GM12878 (cell line): Measurements from ENCODE around the gene CPEB3. TPM values are rescaled to one million over a fixed set of nuclear protein-coding genes. Genes with fewer than 3 reads are reported as not detected.

Source experiments
- ATAC-seq: fragments of 200-7000 bp; cut with Tn5 transposase; 3 replicates; pipeline ENCODE4 v1.9.1; 2020; ENCODE audit warnings: mild to moderate bottlenecking, moderate library complexity
- BruUV-seq: library from RNA; stranded (reverse); fragments of 400-500 nt; replicated peaks from 2 replicates; lab custom pipeline; 2021; lab: Mats Ljungman, UMichigan
- CTCF ChIA-PET: fragments of 300-600 bp; sonication (Branson Sonifier 250); formaldehyde crosslinking; extraction: SDS; loops from one replicate; lab custom pipeline; 2021; ENCODE audit warnings: inconsistent platforms; lab: Yijun Ruan, JAX
- POLR2A ChIA-PET: fragments of 350-600 bp; formaldehyde crosslinking; extraction: SDS; loops from one replicate; lab custom pipeline; 2021; ENCODE audit warnings: inconsistent platforms; lab: Charles Lee
- RAD21 ChIA-PET: fragments of 300-600 bp; sonication (Branson Sonifier 250); formaldehyde crosslinking; loops from one replicate; lab custom pipeline; 2023; ENCODE audit warnings: antibody characterized with exemption; ENCODE audit not compliant: unreplicated experiment; lab: Charles Lee
- SMC1A ChIA-PET: fragments of 300-600 bp; sonication (Branson Sonifier 250); formaldehyde crosslinking; loops from one replicate; lab custom pipeline; 2023; ENCODE audit not compliant: unreplicated experiment, uncharacterized antibody; lab: Charles Lee
- DNase-seq: peaks from one replicate; pipeline ENCODE4 v3.0.0-alpha.2; 2011; ENCODE audit warnings: low read depth, low spot score
- FAIRE-seq: peaks from 3 replicates; lab custom pipeline; 2011; peaks lifted over from hg19 to GRCh38; lab: Jason Lieb, UNC
- H2AFZ ChIP-seq: 2 replicates; pipeline ENCODE4 v1.6.0; 2011; ENCODE audit warnings: low read depth, low read length, control low read depth; ENCODE audit not compliant: control insufficient read depth
- H3K27ac ChIP-seq: 2 replicates; pipeline ENCODE4 v1.5.1; 2011; ENCODE audit warnings: control low read depth; ENCODE audit not compliant: control insufficient read depth, insufficient read depth
- H3K27me3 ChIP-seq, 2 experiments: replicated peaks in 1 of 2; 2 replicates each; pipeline versions ENCODE4 v1.6.0 to v1.6.1; 2011; ENCODE audit warnings: low read length in 1 of 2; ENCODE audit not compliant: control insufficient read depth in 2 of 2, insufficient read depth in 2 of 2
- H3K36me3 ChIP-seq, 2 experiments: 2 replicates each; pipeline ENCODE4 v1.5.1; 2011; ENCODE audit warnings: low read length in 1 of 2; ENCODE audit not compliant: control insufficient read depth in 2 of 2, insufficient read depth in 2 of 2
- H3K4me1 ChIP-seq: 2 replicates; pipeline ENCODE4 v1.6.1; 2011; ENCODE audit warnings: mild to moderate bottlenecking, low read length, moderate library complexity, mixed read lengths; ENCODE audit not compliant: control insufficient read depth, insufficient read depth
- H3K4me2 ChIP-seq: 2 replicates; pipeline ENCODE4 v1.6.0; 2011; ENCODE audit warnings: control low read depth; ENCODE audit not compliant: control insufficient read depth, insufficient read depth
- H3K4me3 ChIP-seq: fragments of 200-600 bp; sonication (generic); 2 replicates; pipeline ENCODE4 v1.5.1; 2016
- H3K79me2 ChIP-seq: 2 replicates; pipeline ENCODE4 v1.6.0; 2011; ENCODE audit warnings: low read length; ENCODE audit not compliant: control insufficient read depth, insufficient read depth
- H3K9ac ChIP-seq: 2 replicates; pipeline ENCODE4 v1.8.0; 2011; ENCODE audit warnings: low read length, control low read depth, mixed read lengths; ENCODE audit not compliant: control insufficient read depth, insufficient read depth
- H3K9me3 ChIP-seq: replicated peaks from 3 replicates; pipeline ENCODE4 v1.5.1; 2011; ENCODE audit warnings: mild to moderate bottlenecking, low read length; ENCODE audit not compliant: control insufficient read depth, insufficient read depth
- H4K20me1 ChIP-seq: 2 replicates; pipeline ENCODE4 v1.6.0; 2011; ENCODE audit not compliant: control insufficient read depth, insufficient read depth
- BHLHE40 ChIP-seq, 2 experiments: fragments of 450-650 bp in 1 of 2; IDR thresholded peaks; 2 replicates each; pipeline ENCODE4 v1.6.1; 2011 to 2017; ENCODE audit warnings: low read depth in 2 of 2, borderline replicate concordance in 1 of 2, improper control_type of control experiment in 1 of 2, low read length in 1 of 2, mild to moderate bottlenecking in 1 of 2
- BMI1 ChIP-seq: fragments of 450-650 bp; IDR thresholded peaks from 2 replicates; pipeline ENCODE4 v1.6.1; 2016; ENCODE audit warnings: mild to moderate bottlenecking, moderate library complexity, borderline replicate concordance
- CEBPB ChIP-seq, 2 experiments: fragments of 150-350 bp in 1 of 2; IDR thresholded peaks; 2 replicates each; pipeline ENCODE4 v1.6.1; 2012 to 2014; ENCODE audit warnings: low read depth in 2 of 2, low read length in 2 of 2, borderline replicate concordance in 1 of 2, inconsistent platforms in 1 of 2
- CHD2 ChIP-seq: IDR thresholded peaks from 2 replicates; pipeline ENCODE4 v1.6.1; 2011; ENCODE audit warnings: low read depth, low read length, improper control_type of control experiment, borderline replicate concordance
- EGR1 ChIP-seq, 2 experiments: IDR thresholded peaks; 1 replicate in 1 of 2; 2 replicates in 1 of 2; pipeline ENCODE4 v1.6.1; 2011 to 2012; ENCODE audit warnings: low read depth in 2 of 2, low read length in 2 of 2, borderline replicate concordance in 1 of 2, mild to moderate bottlenecking in 1 of 2, moderate library complexity in 1 of 2
- ESRRA ChIP-seq: IDR thresholded peaks from 2 replicates; pipeline ENCODE4 v1.6.1; 2012; ENCODE audit warnings: mild to moderate bottlenecking, low read length, improper control_type of control experiment
- FOXK2 ChIP-seq: fragments of 450-650 bp; IDR thresholded peaks from 2 replicates; pipeline ENCODE4 v1.6.1; 2017; ENCODE audit warnings: mild to moderate bottlenecking, moderate library complexity
- GATAD2B ChIP-seq: fragments of 450-650 bp; conservative IDR thresholded peaks from 2 replicates; pipeline ENCODE4 v1.6.1; 2017; ENCODE audit warnings: low read depth, mild to moderate bottlenecking, moderate library complexity
- HDAC6 ChIP-seq: fragments of 200-600 bp; sonication (generic); IDR thresholded peaks from one replicate; pipeline ENCODE4 v1.8.0; 2017; ENCODE audit warnings: antibody characterized with exemption; ENCODE audit not compliant: unreplicated experiment
- MEF2B ChIP-seq: fragments of 450-650 bp; IDR thresholded peaks from 2 replicates; pipeline ENCODE4 v1.6.1; 2018; ENCODE audit warnings: mild to moderate bottlenecking, moderate library complexity; ENCODE audit not compliant: partially characterized antibody, poor library complexity, severe bottlenecking
- MTA2 ChIP-seq: fragments of 450-650 bp; IDR thresholded peaks from 2 replicates; pipeline ENCODE4 v1.6.1; 2016; ENCODE audit warnings: low read depth, mild to moderate bottlenecking, moderate library complexity
- POLR2AphosphoS2 ChIP-seq: IDR thresholded peaks from 2 replicates; pipeline ENCODE4 v1.6.1; 2011; ENCODE audit warnings: low read depth, mild to moderate bottlenecking, low read length, improper control_type of control experiment, moderate library complexity
- POU2F2 ChIP-seq: IDR thresholded peaks from 3 replicates; pipeline ENCODE4 v1.6.1; 2011; ENCODE audit warnings: low read depth, mild to moderate bottlenecking, low read length, borderline replicate concordance
- TARDBP ChIP-seq: IDR thresholded peaks from 2 replicates; pipeline ENCODE4 v1.6.1; 2016; ENCODE audit warnings: borderline replicate concordance
- YY1 ChIP-seq: IDR thresholded peaks from 2 replicates; pipeline ENCODE4 v1.6.1; 2011; ENCODE audit warnings: low read depth, mild to moderate bottlenecking, low read length
- ZNF24 ChIP-seq: fragments of 450-650 bp; IDR thresholded peaks from 2 replicates; pipeline ENCODE4 v1.6.1; 2017; ENCODE audit warnings: antibody characterized with exemption, mild to moderate bottlenecking
- ZNF384 ChIP-seq: IDR thresholded peaks from 2 replicates; pipeline ENCODE4 v1.6.1; 2012; ENCODE audit warnings: low read depth, mild to moderate bottlenecking, low read length, improper control_type of control experiment, borderline replicate concordance
- WGBS: methylation state at CpG from one replicate; pipeline ENCODE4 v1.1.6; 2016; ENCODE audit warnings: low lambda C conversion rate; ENCODE audit not compliant: insufficient replicate concordance, insufficient coverage; ENCODE audit errors: missing lambda C conversion rate; 5-methylcytosine and 5-hydroxymethylcytosine counted together
- in situ Hi-C: fragments of 300-500 bp; cut with MboI; formaldehyde crosslinking; loops from 9 replicates; pipeline ENCODE4 v1.14.3; 2018; ENCODE audit warnings: mixed read lengths
- intact Hi-C: fragments of 100-400 bp; cut with micrococcal nuclease; formaldehyde crosslinking; loops from one replicate; pipeline ENCODE4 v1.14.2; 2022; ENCODE audit not compliant: unreplicated experiment
- polyA plus RNA-seq, 11 experiments: library from polyadenylated mRNA; depleted of rRNA in 4 of 11; unstranded in 6 of 11; stranded (reverse) in 5 of 11; fragments of >200 nt; fragmentation: Nextera tagmentation in 4 of 11; fragmentation: Illumina TruSeq in 1 of 11; extraction: Ambion mirVana in 4 of 11; extraction: Trizol in 1 of 11; gene quantifications; 1 replicate in 1 of 11; 2 replicates in 10 of 11; pipeline versions ENCODE4 v1.2.1 to v1.2.3, GENCODE V29; 2011 to 2016; ENCODE audit warnings: inconsistent platforms in 2 of 11, missing spikeins in 2 of 11, low read depth in 1 of 11
- total RNA-seq, 4 experiments: library from RNA; depleted of rRNA in 3 of 4; stranded (reverse); fragments of >200 nt in 3 of 4; fragmentation: Illumina TruSeq in 1 of 4; extraction: Trizol in 1 of 4; gene quantifications; 2 replicates each; pipeline versions ENCODE4 v1.2.1 to v1.2.3, GENCODE V29; 2013 to 2021
- TF ChIP-seq, protein P1 (sequence below): fragments of 450-650 bp; IDR thresholded peaks from 2 replicates; pipeline ENCODE4 v1.6.1; 2017; ENCODE audit warnings: low read depth, mild to moderate bottlenecking, moderate library complexity

CPEB3 gene
- total and polyA plus RNA-seq, 10 of the 15 experiments (the other 5 are each of a cell fraction or from before 2014, with no cell fraction given) = 0.50 to 2.3 (median 1.2) TPM

DNA sequence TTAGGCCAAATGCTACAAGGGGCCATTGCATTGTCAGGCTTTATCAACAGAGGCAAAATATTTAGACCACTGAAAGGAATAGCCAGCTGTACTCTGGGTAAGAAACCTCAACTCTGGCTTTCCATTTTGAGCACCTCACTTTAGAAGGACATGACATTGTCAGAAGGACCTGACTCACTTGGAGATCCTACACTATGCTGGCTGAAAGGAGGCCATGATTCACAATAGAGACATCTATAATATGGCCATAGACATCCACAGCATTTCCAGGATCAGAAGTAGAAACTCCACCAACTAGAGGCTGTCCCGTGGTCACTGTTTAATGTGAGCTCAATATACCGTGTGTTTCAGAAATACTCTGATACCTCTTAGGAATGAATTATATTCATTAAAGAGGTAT is 226.4 kb downstream of the CPEB3 start:
- in situ Hi-C loops (no loop called here), intact Hi-C loops (no loop called here)
- H3K79me2 ChIP-seq = no peaks in the 10 kb centered on the region
- H3K4me2 ChIP-seq = no peak overlapping the region
- 98% methylated on average over 2 of the region's 2 CpGs for WGBS
- H3K9ac ChIP-seq = no peak overlapping the region
- no peak overlapping the region for H3K4me3 ChIP-seq
- H2AFZ ChIP-seq = no peak overlapping the region
- ATAC-seq (no peak), FAIRE-seq (no peak), DNase-seq (no peak)
- H3K4me1 ChIP-seq = no peaks in the 10 kb centered on the region
- H3K27ac ChIP-seq = no peak overlapping the region
- POLR2A ChIA-PET = no interaction called here
- RAD21 ChIA-PET = no interaction called here
- CTCF ChIA-PET = no interaction called here
- H3K9me3 ChIP-seq = no peaks in the 10 kb centered on the region
- no peaks in the 10 kb centered on the region for H3K36me3 ChIP-seq
- no peaks in the 10 kb centered on the region for H4K20me1 ChIP-seq
- SMC1A ChIA-PET = interaction anchor here (0.8 to 1.1 kb wide), 2 partner anchors 14 to 55 kb away, joined by 3 read pairs; no protein-coding TSS in a partner anchor
- no peaks in the 10 kb centered on the region for H3K27me3 ChIP-seq
- TF ChIP-seq ESRRA (no peak), BHLHE40 (IDR thresholded peaks at IDR 0.05; ENCODE audit: borderline replicate concordance in 1 of 2, low read depth in 2 of 2, low read length in 1 of 2) (no peak), TARDBP (no peak), CEBPB (IDR thresholded peaks at IDR 0.05; ENCODE audit: borderline replicate concordance in 1 of 2, low read depth in 2 of 2, low read length in 2 of 2) (no peak)
- BruUV-seq = no TSS peak

DNA sequence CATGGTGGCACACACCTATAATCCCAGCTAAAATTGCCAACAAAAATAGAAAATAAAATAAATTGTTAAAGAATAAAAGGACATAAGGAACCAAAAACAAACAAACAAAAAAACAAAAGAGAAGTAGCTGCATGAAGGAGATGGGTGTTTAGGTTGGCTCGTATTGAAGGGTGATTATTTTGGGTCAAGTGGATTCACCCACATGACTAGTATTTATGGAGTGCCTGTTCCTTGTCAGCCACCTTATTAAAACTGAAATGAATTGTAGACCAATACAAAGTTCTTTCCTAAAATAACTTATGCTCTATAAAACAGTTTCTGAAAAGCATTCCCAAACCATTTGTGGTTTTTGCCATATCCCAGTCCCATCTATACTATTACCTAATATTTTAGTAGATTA is 228.6 kb downstream of the CPEB3 start:
- WGBS = 43% methylated on average over 1 of the region's 1 CpG
- in situ Hi-C loops = no loop called here
- POLR2A ChIA-PET = no interaction called here
- TF ChIP-seq EGR1 (IDR thresholded peaks at IDR 0.05; ENCODE audit: borderline replicate concordance in 1 of 2, low read depth in 2 of 2, low read length in 2 of 2) = no peak
- no peak for TF ChIP-seq CHD2
- TF ChIP-seq POU2F2 = no peak
- no peak for TF ChIP-seq POLR2AphosphoS2
- TF ChIP-seq MTA2 = no peak
- no peak for TF ChIP-seq YY1
- no peak for TF ChIP-seq BMI1
- no peak for TF ChIP-seq ZNF384
- no peak for TF ChIP-seq GATAD2B
- no peak for TF ChIP-seq ZNF24
- TF ChIP-seq, protein P1, sequence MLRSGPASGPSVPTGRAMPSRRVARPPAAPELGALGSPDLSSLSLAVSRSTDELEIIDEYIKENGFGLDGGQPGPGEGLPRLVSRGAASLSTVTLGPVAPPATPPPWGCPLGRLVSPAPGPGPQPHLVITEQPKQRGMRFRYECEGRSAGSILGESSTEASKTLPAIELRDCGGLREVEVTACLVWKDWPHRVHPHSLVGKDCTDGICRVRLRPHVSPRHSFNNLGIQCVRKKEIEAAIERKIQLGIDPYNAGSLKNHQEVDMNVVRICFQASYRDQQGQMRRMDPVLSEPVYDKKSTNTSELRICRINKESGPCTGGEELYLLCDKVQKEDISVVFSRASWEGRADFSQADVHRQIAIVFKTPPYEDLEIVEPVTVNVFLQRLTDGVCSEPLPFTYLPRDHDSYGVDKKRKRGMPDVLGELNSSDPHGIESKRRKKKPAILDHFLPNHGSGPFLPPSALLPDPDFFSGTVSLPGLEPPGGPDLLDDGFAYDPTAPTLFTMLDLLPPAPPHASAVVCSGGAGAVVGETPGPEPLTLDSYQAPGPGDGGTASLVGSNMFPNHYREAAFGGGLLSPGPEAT = no peak
- no peak for TF ChIP-seq CEBPB (IDR thresholded peaks at IDR 0.05; ENCODE audit: borderline replicate concordance in 1 of 2, low read depth in 2 of 2, low read length in 2 of 2)
- no peak for TF ChIP-seq HDAC6
- no peak for TF ChIP-seq FOXK2
- TF ChIP-seq MEF2B = no peak

More for the DNA sequence above, 228.6 kb downstream of the CPEB3 start:
- Histone ChIP-seq H3K27ac (no peak overlapping the region), H3K36me3 (no peaks in the 10 kb centered on the region; a peak in 1 of 4 replicates), H3K4me1 (no peaks in the 10 kb centered on the region), H2AFZ (no peak overlapping the region), H3K79me2 (no peaks in the 10 kb centered on the region), H4K20me1 (no peaks in the 10 kb centered on the region), H3K9me3 (no peaks in the 10 kb centered on the region), H3K27me3 (no peaks in the 10 kb centered on the region), H3K4me3 (no peak overlapping the region), H3K4me2 (no peak overlapping the region), H3K9ac (no peak overlapping the region)
- BruUV-seq = no TSS peak
- ChIA-PET CTCF (interaction anchor here (1.1 to 1.2 kb wide), 2 partner anchors 15 to 230 kb away, joined by 3 read pairs; no protein-coding TSS in a partner anchor), RAD21 (no interaction called here), SMC1A (no interaction called here)
- DNase-seq (no peak), FAIRE-seq (no peak), ATAC-seq (no peak)
- intact Hi-C loops = no loop called here
